ENCODE data around the gene KIRREL1.

KIRREL1 gene

GRCh38 chr1:158049853-158050252, 56.4 kb downstream of the KIRREL1 start:
- Histone ChIP-seq H3K79me2 (ENCODE audit: control insufficient read depth, insufficient read depth, low read length, unreplicated experiment) (peaks cover 90% of the 10 kb centered on the region), H3K27me3 (ENCODE audit: insufficient read depth, low read length) (no peaks in the 10 kb centered on the region), H3K4me3 (ENCODE audit: low read depth, low read length) (no peak overlapping the region), H2AFZ (ENCODE audit: low read length, unreplicated experiment) (no peak overlapping the region), H3K27ac (ENCODE audit: low read depth, low read length) (no peak overlapping the region), H3K4me1 (ENCODE audit: control insufficient read depth, insufficient read depth, low read length, unreplicated experiment) (peaks cover 22% of the 10 kb centered on the region), H3K36me3 (ENCODE audit: insufficient read depth, low read length) (peaks cover 4% of the 10 kb centered on the region; the same call in 1 of the 2 replicates)

- H3K4me1 ChIP-seq (ENCODE audit: control insufficient read depth, insufficient read depth, low read length, unreplicated experiment): peaks cover 11% of the 10 kb centered on the region
- H3K4me3 ChIP-seq (ENCODE audit: low read depth, low read length): no peak overlapping the region
- H3K27ac ChIP-seq (ENCODE audit: low read depth, low read length): peak overlapping the region; percentile 28; the same call in 1 of the 2 replicates
- H3K36me3 ChIP-seq (ENCODE audit: insufficient read depth, low read length): peaks cover 19% of the 10 kb centered on the region; the same call in 1 of the 2 replicates
- no peak overlapping the region for H2AFZ ChIP-seq (ENCODE audit: low read length, unreplicated experiment)
- peaks cover 90% of the 10 kb centered on the region for H3K79me2 ChIP-seq (ENCODE audit: control insufficient read depth, insufficient read depth, low read length, unreplicated experiment)
- no peaks in the 10 kb centered on the region for H3K27me3 ChIP-seq (ENCODE audit: insufficient read depth, low read length)
These were observed 59.8 kb downstream of the KIRREL1 start for GRCh38 chr1:158053276-158053675.

- Histone ChIP-seq H3K27me3 (ENCODE audit: insufficient read depth, low read length) (no peaks in the 10 kb centered on the region), H3K4me1 (ENCODE audit: control insufficient read depth, insufficient read depth, low read length, unreplicated experiment) (peaks cover 11% of the 10 kb centered on the region), H3K36me3 (ENCODE audit: insufficient read depth, low read length) (peaks cover 19% of the 10 kb centered on the region; the same call in 1 of the 2 replicates), H3K79me2 (ENCODE audit: control insufficient read depth, insufficient read depth, low read length, unreplicated experiment) (peaks cover 88% of the 10 kb centered on the region), H2AFZ (ENCODE audit: low read length, unreplicated experiment) (no peak overlapping the region), H3K27ac (ENCODE audit: low read depth, low read length) (no peak overlapping the region), H3K4me3 (ENCODE audit: low read depth, low read length) (no peak overlapping the region)
These were observed 61.3 kb downstream of the KIRREL1 start for GRCh38 chr1:158054721-158055120.

- Histone ChIP-seq H2AFZ (ENCODE audit: low read length, unreplicated experiment) (no peak overlapping the region), H3K4me3 (ENCODE audit: low read depth, low read length) (no peak overlapping the region), H3K79me2 (ENCODE audit: control insufficient read depth, insufficient read depth, low read length, unreplicated experiment) (peaks cover 85% of the 10 kb centered on the region), H3K36me3 (ENCODE audit: insufficient read depth, low read length) (peaks cover 19% of the 10 kb centered on the region; the same call in 1 of the 2 replicates), H3K27ac (ENCODE audit: low read depth, low read length) (no peak overlapping the region), H3K27me3 (ENCODE audit: insufficient read depth, low read length) (no peaks in the 10 kb centered on the region), H3K4me1 (ENCODE audit: control insufficient read depth, insufficient read depth, low read length, unreplicated experiment) (peaks cover 11% of the 10 kb centered on the region)
These were observed 62.4 kb downstream of the KIRREL1 start for GRCh38 chr1:158055854-158056253.

GRCh38 chr1:158056498-158056897, 63.1 kb downstream of the KIRREL1 start:
- peaks cover 85% of the 10 kb centered on the region for H3K79me2 ChIP-seq (ENCODE audit: control insufficient read depth, insufficient read depth, low read length, unreplicated experiment)
- peaks cover 11% of the 10 kb centered on the region for H3K4me1 ChIP-seq (ENCODE audit: control insufficient read depth, insufficient read depth, low read length, unreplicated experiment)
- no peak overlapping the region for H2AFZ ChIP-seq (ENCODE audit: low read length, unreplicated experiment)
- H3K36me3 ChIP-seq (ENCODE audit: insufficient read depth, low read length): peaks cover 19% of the 10 kb centered on the region; the same call in 1 of the 2 replicates
- no peaks in the 10 kb centered on the region for H3K27me3 ChIP-seq (ENCODE audit: insufficient read depth, low read length)
- H3K27ac ChIP-seq (ENCODE audit: low read depth, low read length): no peak overlapping the region
- H3K4me3 ChIP-seq (ENCODE audit: low read depth, low read length): no peak overlapping the region

- Histone ChIP-seq H3K4me1 (ENCODE audit: control insufficient read depth, insufficient read depth, low read length, unreplicated experiment) (peaks cover 4% of the 10 kb centered on the region), H3K36me3 (ENCODE audit: insufficient read depth, low read length) (peaks cover 22% of the 10 kb centered on the region; the same call in 1 of the 2 replicates), H3K27me3 (ENCODE audit: insufficient read depth, low read length) (no peaks in the 10 kb centered on the region), H2AFZ (ENCODE audit: low read length, unreplicated experiment) (no peak overlapping the region), H3K79me2 (ENCODE audit: control insufficient read depth, insufficient read depth, low read length, unreplicated experiment) (peaks cover 81% of the 10 kb centered on the region), H3K4me3 (ENCODE audit: low read depth, low read length) (no peak overlapping the region), H3K27ac (ENCODE audit: low read depth, low read length) (no peak overlapping the region)
These were observed 65.0 kb downstream of the KIRREL1 start for GRCh38 chr1:158058237-158058985.

GRCh38 chr1:158059984-158060383, 66.5 kb downstream of the KIRREL1 start:
- peaks cover 21% of the 10 kb centered on the region; the same call in 1 of the 2 replicates for H3K36me3 ChIP-seq (ENCODE audit: insufficient read depth, low read length)
- no peak overlapping the region for H3K4me3 ChIP-seq (ENCODE audit: low read depth, low read length)
- no peak overlapping the region for H3K27ac ChIP-seq (ENCODE audit: low read depth, low read length)
- H3K4me1 ChIP-seq (ENCODE audit: control insufficient read depth, insufficient read depth, low read length, unreplicated experiment): no peaks in the 10 kb centered on the region
- H3K27me3 ChIP-seq (ENCODE audit: insufficient read depth, low read length): no peaks in the 10 kb centered on the region
- no peak overlapping the region for H2AFZ ChIP-seq (ENCODE audit: low read length, unreplicated experiment)
- peaks cover 82% of the 10 kb centered on the region for H3K79me2 ChIP-seq (ENCODE audit: control insufficient read depth, insufficient read depth, low read length, unreplicated experiment)

- H3K4me1 ChIP-seq (ENCODE audit: control insufficient read depth, insufficient read depth, low read length, unreplicated experiment): no peaks in the 10 kb centered on the region
- H3K79me2 ChIP-seq (ENCODE audit: control insufficient read depth, insufficient read depth, low read length, unreplicated experiment): peaks cover 72% of the 10 kb centered on the region
- H2AFZ ChIP-seq (ENCODE audit: low read length, unreplicated experiment): no peak overlapping the region
- H3K27me3 ChIP-seq (ENCODE audit: insufficient read depth, low read length): no peaks in the 10 kb centered on the region
- no peak overlapping the region for H3K4me3 ChIP-seq (ENCODE audit: low read depth, low read length)
- H3K36me3 ChIP-seq (ENCODE audit: insufficient read depth, low read length): peaks cover 16% of the 10 kb centered on the region; the same call in 1 of the 2 replicates
- no peak overlapping the region for H3K27ac ChIP-seq (ENCODE audit: low read depth, low read length)
These were observed 68.7 kb downstream of the KIRREL1 start for GRCh38 chr1:158062174-158062573.

GRCh38 chr1:158067662-158068061, 74.2 kb downstream of the KIRREL1 start:
- no peaks in the 10 kb centered on the region for H3K27me3 ChIP-seq (ENCODE audit: insufficient read depth, low read length)
- H2AFZ ChIP-seq (ENCODE audit: low read length, unreplicated experiment): no peak overlapping the region
- peaks cover 6% of the 10 kb centered on the region; the same call in 1 of the 2 replicates for H3K36me3 ChIP-seq (ENCODE audit: insufficient read depth, low read length)
- peaks cover 58% of the 10 kb centered on the region for H3K79me2 ChIP-seq (ENCODE audit: control insufficient read depth, insufficient read depth, low read length, unreplicated experiment)
- no peaks in the 10 kb centered on the region for H3K4me1 ChIP-seq (ENCODE audit: control insufficient read depth, insufficient read depth, low read length, unreplicated experiment)
- no peak overlapping the region for H3K4me3 ChIP-seq (ENCODE audit: low read depth, low read length)
- no peak overlapping the region for H3K27ac ChIP-seq (ENCODE audit: low read depth, low read length)

GRCh38 chr1:158068918-158069317, 75.5 kb downstream of the KIRREL1 start:
- Histone ChIP-seq H3K27me3 (ENCODE audit: insufficient read depth, low read length) (no peaks in the 10 kb centered on the region), H2AFZ (ENCODE audit: low read length, unreplicated experiment) (no peak overlapping the region), H3K79me2 (ENCODE audit: control insufficient read depth, insufficient read depth, low read length, unreplicated experiment) (peaks cover 59% of the 10 kb centered on the region), H3K4me1 (ENCODE audit: control insufficient read depth, insufficient read depth, low read length, unreplicated experiment) (no peaks in the 10 kb centered on the region), H3K27ac (ENCODE audit: low read depth, low read length) (no peak overlapping the region), H3K36me3 (ENCODE audit: insufficient read depth, low read length) (no peaks in the 10 kb centered on the region), H3K4me3 (ENCODE audit: low read depth, low read length) (no peak overlapping the region)

GRCh38 chr1:158071138-158071537, 77.7 kb downstream of the KIRREL1 start:
- H3K79me2 ChIP-seq (ENCODE audit: control insufficient read depth, insufficient read depth, low read length, unreplicated experiment): peaks cover 62% of the 10 kb centered on the region
- H3K4me1 ChIP-seq (ENCODE audit: control insufficient read depth, insufficient read depth, low read length, unreplicated experiment): no peaks in the 10 kb centered on the region
- no peak overlapping the region for H2AFZ ChIP-seq (ENCODE audit: low read length, unreplicated experiment)
- H3K27me3 ChIP-seq (ENCODE audit: insufficient read depth, low read length): no peaks in the 10 kb centered on the region
- H3K4me3 ChIP-seq (ENCODE audit: low read depth, low read length): no peak overlapping the region
- no peak overlapping the region for H3K27ac ChIP-seq (ENCODE audit: low read depth, low read length)
- H3K36me3 ChIP-seq (ENCODE audit: insufficient read depth, low read length): no peaks in the 10 kb centered on the region

All from ACC112 (cell line).